H1 (cell line): Measurements from ENCODE around the gene RABL3. TPM values are rescaled to one million over a fixed set of nuclear protein-coding genes. Genes with fewer than 3 reads are reported as not detected.
"Not testable (repeated sequence)": the region's sequence is repeated elsewhere in the genome, so short reads cannot be mapped to it uniquely, and the experiment has no call there.

Experiments
- CTCF ChIA-PET: fragments of 300-600 bp; sonication (Branson Sonifier 250); formaldehyde crosslinking; loops from one replicate; lab custom pipeline; 2021; ENCODE audit not compliant: partially characterized antibody; lab: Charles Lee
- POLR2A ChIA-PET: fragments of 300-600 bp; sonication (Branson Sonifier 250); formaldehyde crosslinking; loops from one replicate; lab custom pipeline; 2021; ENCODE audit warnings: inconsistent platforms; ENCODE audit not compliant: partially characterized antibody; lab: Charles Lee
- DNase-seq, 2 experiments: peaks; one replicate each; pipeline versions ENCODE4 v3.0.0 to v3.0.0-alpha.2; 2010 to 2022; ENCODE audit warnings: low spot score in 2 of 2, low read depth in 1 of 2, mixed read lengths in 1 of 2
- FAIRE-seq: peaks from 2 replicates; lab custom pipeline; 2011; peaks lifted over from hg19 to GRCh38; lab: Jason Lieb, UNC
- H2AFZ ChIP-seq: 2 replicates; pipeline ENCODE4 v1.8.1; 2012; ENCODE audit warnings: low read length, inconsistent platforms
- H2AK5ac ChIP-seq: 2 replicates; pipeline ENCODE4 v1.6.1; 2013; ENCODE audit warnings: low read depth, low read length
- H2BK120ac ChIP-seq: replicated peaks from 2 replicates; pipeline ENCODE3; 2013; ENCODE audit warnings: low read depth, low read length, inconsistent platforms
- H2BK12ac ChIP-seq: 2 replicates; pipeline ENCODE4 v1.6.1; 2013; ENCODE audit warnings: low read depth, low read length
- H2BK15ac ChIP-seq: 2 replicates; pipeline ENCODE4 v1.6.1; 2013; ENCODE audit warnings: low read length
- H2BK20ac ChIP-seq: 2 replicates; pipeline ENCODE4 v1.6.1; 2013; ENCODE audit warnings: low read length
- H2BK5ac ChIP-seq: 2 replicates; pipeline ENCODE4 v1.6.1; 2013; ENCODE audit warnings: low read depth, low read length
- H3K14ac ChIP-seq: 2 replicates; pipeline ENCODE4 v1.6.1; 2013; ENCODE audit warnings: inconsistent platforms; ENCODE audit not compliant: insufficient read length
- H3K18ac ChIP-seq: 2 replicates; pipeline ENCODE4 v1.6.1; 2013; ENCODE audit warnings: low read length; ENCODE audit errors: extremely low read depth
- H3K23ac ChIP-seq: 2 replicates; pipeline ENCODE4 v1.6.1; 2013; ENCODE audit warnings: inconsistent platforms; ENCODE audit not compliant: insufficient read length
- H3K23me2 ChIP-seq: 2 replicates; pipeline ENCODE4 v1.6.1; 2013; ENCODE audit warnings: low read depth, low read length
- H3K27ac ChIP-seq: 2 replicates; pipeline ENCODE4 v1.6.1; 2011; ENCODE audit warnings: low read depth, low read length, inconsistent platforms
- H3K27me3 ChIP-seq, 4 experiments: replicated peaks in 1 of 4; 1 replicate in 1 of 4; 2 replicates in 3 of 4; pipeline versions ENCODE4 v1.6.1 to v1.8.1; 2011 to 2013; ENCODE audit warnings: low read length in 3 of 4, mild to moderate bottlenecking in 3 of 4, inconsistent platforms in 2 of 4, mixed read lengths in 2 of 4, moderate library complexity in 1 of 4; ENCODE audit not compliant: control insufficient read depth in 3 of 4, insufficient read depth in 3 of 4; ENCODE audit errors: extremely low read depth in 1 of 4
- H3K36me3 ChIP-seq, 4 experiments: 2 replicates each; pipeline versions ENCODE4 v1.6.1 to v1.8.1; 2011 to 2013; ENCODE audit warnings: mild to moderate bottlenecking in 4 of 4, low read length in 3 of 4, moderate library complexity in 2 of 4, control low read depth in 1 of 4, inconsistent platforms in 1 of 4; ENCODE audit not compliant: insufficient read depth in 4 of 4, control insufficient read depth in 2 of 4
- H3K4ac ChIP-seq: replicated peaks from 2 replicates; pipeline ENCODE3; 2013; ENCODE audit warnings: low read length, low read depth, mixed read lengths, inconsistent platforms; ENCODE audit not compliant: insufficient read length
- H3K4me1 ChIP-seq, 4 experiments: replicated peaks in 1 of 4; 1 replicate in 1 of 4; 2 replicates in 3 of 4; pipeline versions ENCODE4 v1.6.1 to v1.8.1; 2011 to 2013; ENCODE audit warnings: low read length in 3 of 4, inconsistent platforms in 2 of 4, mixed read lengths in 1 of 4; ENCODE audit not compliant: insufficient read depth in 4 of 4, control insufficient read depth in 3 of 4
- H3K4me2 ChIP-seq, 2 experiments: 2 replicates each; pipeline versions ENCODE4 v1.6.1 to v1.8.1; 2011 to 2013; ENCODE audit warnings: low read depth in 2 of 2, low read length in 2 of 2, control low read depth in 1 of 2, inconsistent platforms in 1 of 2, mild to moderate bottlenecking in 1 of 2; ENCODE audit not compliant: insufficient read depth in 1 of 2
- H3K4me3 ChIP-seq, 4 experiments: fragments of 200-600, 300-600 bp in 1 of 4; sonication (generic), shearing (Covaris generic), sonication (Bioruptor Twin) in 1 of 4; 2 replicates each; pipeline versions ENCODE4 v1.5.1 to v1.8.1; 2011 to 2016; ENCODE audit warnings: low read length in 4 of 4, low read depth in 3 of 4, control low read depth in 2 of 4, inconsistent platforms in 2 of 4, mild to moderate bottlenecking in 2 of 4, mixed read lengths in 1 of 4, moderate library complexity in 1 of 4; ENCODE audit not compliant: insufficient read depth in 2 of 4; ENCODE audit errors: extremely low read depth in 1 of 4
- H3K56ac ChIP-seq: replicated peaks from 2 replicates; pipeline ENCODE3; 2013; ENCODE audit warnings: low read depth, mild to moderate bottlenecking, mixed read lengths, low read length, inconsistent platforms; ENCODE audit not compliant: insufficient read length
- H3K79me1 ChIP-seq: 2 replicates; pipeline ENCODE4 v1.6.1; 2013; ENCODE audit warnings: low read depth, low read length, control low read depth
- H3K79me2 ChIP-seq, 2 experiments: 2 replicates each; pipeline versions ENCODE4 v1.6.1 to v1.8.1; 2012 to 2013; ENCODE audit warnings: low read length in 2 of 2, mild to moderate bottlenecking in 2 of 2, inconsistent platforms in 1 of 2; ENCODE audit not compliant: insufficient read depth in 2 of 2, control insufficient read depth in 1 of 2
- H3K9ac ChIP-seq, 4 experiments: replicated peaks in 1 of 4; 1 replicate in 1 of 4; 2 replicates in 3 of 4; pipeline versions ENCODE4 v1.6.1 to v1.8.1; 2011 to 2013; ENCODE audit warnings: low read depth in 3 of 4, low read length in 3 of 4, control low read depth in 2 of 4, mild to moderate bottlenecking in 2 of 4, moderate library complexity in 2 of 4, inconsistent platforms in 1 of 4; ENCODE audit errors: extremely low read depth in 1 of 4
- H3K9me3 ChIP-seq, 2 experiments: 2 replicates each; pipeline versions ENCODE4 v1.6.1 to v1.8.1; 2012 to 2013; ENCODE audit warnings: mild to moderate bottlenecking in 2 of 2, moderate library complexity in 2 of 2, control low read depth in 1 of 2, inconsistent platforms in 1 of 2, low read depth in 1 of 2, low read length in 1 of 2, mixed read lengths in 1 of 2; ENCODE audit not compliant: insufficient read depth in 2 of 2
- H4K20me1 ChIP-seq, 2 experiments: replicated peaks in 1 of 2; 2 replicates each; pipeline versions ENCODE3 to v1.8.1; 2011 to 2013; ENCODE audit warnings: inconsistent platforms in 2 of 2, low read length in 2 of 2, mild to moderate bottlenecking in 1 of 2; ENCODE audit not compliant: insufficient read depth in 2 of 2, control insufficient read depth in 1 of 2
- H4K5ac ChIP-seq: 2 replicates; pipeline ENCODE4 v1.6.1; 2013; ENCODE audit warnings: low read length, low read depth, mixed read lengths, inconsistent platforms; ENCODE audit not compliant: insufficient read length
- H4K8ac ChIP-seq: 2 replicates; pipeline ENCODE4 v1.8.0; 2013; ENCODE audit warnings: mild to moderate bottlenecking, moderate library complexity, low read length, inconsistent platforms; ENCODE audit not compliant: insufficient read depth; ENCODE audit errors: extremely low read depth
- H4K91ac ChIP-seq: replicated peaks from 2 replicates; pipeline ENCODE3; 2013; ENCODE audit warnings: low read length, mixed read lengths, inconsistent platforms; ENCODE audit not compliant: insufficient read length
- WGBS, 2 experiments: shearing (Covaris generic) in 1 of 2; methylation state at CpG; one replicate each; pipeline versions ENCODE4 v1.1.6 to v1.1.7; 2013 to 2015; ENCODE audit warnings: low lambda C conversion rate in 2 of 2, mixed read lengths in 2 of 2, inconsistent platforms in 1 of 2, low coverage in 1 of 2, missing lambda C conversion rate in 1 of 2; ENCODE audit not compliant: insufficient replicate concordance in 2 of 2, insufficient coverage in 1 of 2, insufficient read length in 1 of 2; ENCODE audit errors: extremely low coverage in 1 of 2, missing lambda C conversion rate in 1 of 2; 5-methylcytosine and 5-hydroxymethylcytosine counted together
- polyA plus RNA-seq, 7 experiments: library from polyadenylated mRNA; depleted of rRNA in 3 of 7; stranded (reverse) in 5 of 7; unstranded in 2 of 7; fragments of >200 nt in 5 of 7; fragments of 200-250 nt in 2 of 7; gene quantifications; 1 replicate in 5 of 7; 2 replicates in 1 of 7; 4 replicates in 1 of 7; pipeline versions ENCODE4 v1.2.1 to v1.2.3, GENCODE V29; 2011 to 2013; ENCODE audit warnings: missing spikeins in 2 of 7, mixed read lengths in 2 of 7
- total RNA-seq: library from RNA; stranded (reverse); fragmentation: NEBNext Ultra II Directional; extraction: Animal tissue kit (Norgen Biotek cat#: 25700); gene quantifications from 2 replicates; pipeline ENCODE4 v1.2.1, GENCODE V29; 2021

The RABL3 gene
- total and polyA plus RNA-seq, 2 of the 8 experiments (the other 6 are each of a cell fraction or from before 2014, with no cell fraction given) = 4.4 to 19.2 TPM

GRCh38 chr3:120677193-120677592 is 65.1 kb downstream of the RABL3 start:
- H4K20me1 ChIP-seq, H3K23me2 ChIP-seq, H4K8ac ChIP-seq, H2BK5ac ChIP-seq, H3K9ac ChIP-seq, H2AFZ ChIP-seq, FAIRE-seq, H2BK15ac ChIP-seq, H3K79me2 ChIP-seq, H3K14ac ChIP-seq, H2BK20ac ChIP-seq, H3K27ac ChIP-seq, H4K5ac ChIP-seq, H3K4me3 ChIP-seq, H3K36me3 ChIP-seq, H3K4ac ChIP-seq, H3K23ac ChIP-seq, H2AK5ac ChIP-seq, H2BK120ac ChIP-seq, DNase-seq, H3K9me3 ChIP-seq, H4K91ac ChIP-seq, H2BK12ac ChIP-seq, H3K4me2 ChIP-seq, CTCF ChIA-PET, H3K79me1 ChIP-seq, POLR2A ChIA-PET, H3K27me3 ChIP-seq, H3K56ac ChIP-seq, H3K18ac ChIP-seq: not testable (repeated sequence)
- WGBS, 2 experiments = 22% methylated on average over 7 of the region's 7 CpGs; no CpG with 5 or more reads in 1 of the 2 experiments
- peaks cover 2 to 26% (median 3%) of the 10 kb centered on the region in 4 experiments; a peak in 6 of 7 replicates for H3K4me1 ChIP-seq
